ENCODE results near the gene BOK.
"Not testable (repeated sequence)": the region's sequence is repeated elsewhere in the genome, so short reads cannot be mapped to it uniquely, and the experiment has no call there.

The BOK gene

GRCh38 chr2:241574911-241575623, 16.5 kb downstream of the BOK start:
- no peak for DNase-seq

- DNase-seq = no peak
These were observed 17.2 kb downstream of the BOK start for GRCh38 chr2:241575624-241576292.

- no peak for DNase-seq
These were observed 17.7 kb downstream of the BOK start for GRCh38 chr2:241576293-241576654.

GRCh38 chr2:241577413-241578122, 19.0 kb downstream of the BOK start:
- no peak for DNase-seq

- no peak for DNase-seq
These were observed 20.7 kb downstream of the BOK start for GRCh38 chr2:241579281-241579680.

GRCh38 chr2:241582328-241582727, 23.8 kb downstream of the BOK start:
- DNase-seq = no peak

GRCh38 chr2:241582806-241583205, 24.3 kb downstream of the BOK start:
- DNase-seq = no peak

- DNase-seq = no peak
These were observed 25.9 kb downstream of the BOK start for GRCh38 chr2:241584436-241584835.

- no peak for DNase-seq
These were observed 28.2 kb downstream of the BOK start for GRCh38 chr2:241586564-241587264.

GRCh38 chr2:241589863-241590262, 31.3 kb downstream of the BOK start:
- not testable (repeated sequence) for DNase-seq

- DNase-seq = not testable (repeated sequence)
These were observed 32.2 kb downstream of the BOK start for GRCh38 chr2:241590496-241591455.

- DNase-seq = no peak
These were observed 33.7 kb downstream of the BOK start for GRCh38 chr2:241592126-241592845.

- no peak for DNase-seq
These were observed 34.7 kb downstream of the BOK start for GRCh38 chr2:241593271-241593670.

GRCh38 chr2:241595600-241596140, 37.1 kb downstream of the BOK start:
- DNase-seq = no peak

GRCh38 chr2:241597561-241597960, 39.0 kb downstream of the BOK start:
- DNase-seq = no peak

GRCh38 chr2:241598061-241598460, 39.5 kb downstream of the BOK start:
- DNase-seq = no peak

- DNase-seq = no peak
These were observed 39.9 kb downstream of the BOK start for GRCh38 chr2:241598487-241598886.

- no peak for DNase-seq
These were observed 41.1 kb downstream of the BOK start for GRCh38 chr2:241599615-241600014.

- no peak for DNase-seq
These were observed 43.3 kb downstream of the BOK start for GRCh38 chr2:241601841-241602240.

GRCh38 chr2:241602720-241603119, 44.2 kb downstream of the BOK start:
- DNase-seq = no peak

GRCh38 chr2:241603686-241604085, 45.1 kb downstream of the BOK start:
- DNase-seq = no peak

Data from SHP77 treated with DMSO at 0.1 percent for 48 hours (cell line).